ENCODE data around the gene GIN1.
A peak's percentile ranks its signal among the peaks of the same experiment; 100 is the strongest.
"Not testable (repeated sequence)": the region's sequence is repeated elsewhere in the genome, so short reads cannot be mapped to it uniquely, and the experiment has no call there.

Gene GIN1, protein sequence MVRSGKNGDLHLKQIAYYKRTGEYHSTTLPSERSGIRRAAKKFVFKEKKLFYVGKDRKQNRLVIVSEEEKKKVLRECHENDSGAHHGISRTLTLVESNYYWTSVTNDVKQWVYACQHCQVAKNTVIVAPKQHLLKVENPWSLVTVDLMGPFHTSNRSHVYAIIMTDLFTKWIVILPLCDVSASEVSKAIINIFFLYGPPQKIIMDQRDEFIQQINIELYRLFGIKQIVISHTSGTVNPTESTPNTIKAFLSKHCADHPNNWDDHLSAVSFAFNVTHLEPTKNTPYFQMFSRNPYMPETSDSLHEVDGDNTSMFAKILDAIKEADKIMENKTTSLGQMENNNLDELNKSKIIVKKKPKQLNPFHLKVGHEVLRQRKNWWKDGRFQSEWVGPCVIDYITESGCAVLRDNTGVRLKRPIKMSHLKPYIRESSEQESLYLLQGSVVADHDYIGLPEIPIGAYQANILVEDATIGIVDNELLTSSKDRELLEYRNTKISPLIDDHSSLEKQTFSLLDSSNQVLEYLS
- 8.7 to 13.0 (median 9.6) reads per million in 4 donors for total RNA-seq

GRCh38 chr5:103119765-103120606, at the start of gene GIN1, which contains the start of gene PPIP5K2:
Gene GIN1, minus strand, starts transcription at chr5:103120138. Its CDS starts 11,431 bp downstream, at chr5:103108707.
Gene PPIP5K2, plus strand, starts transcription at chr5:103120301. Its CDS starts 9,289 bp downstream, at chr5:103129590.
- DNase-seq, result peak; percentile 86 to 98 (median 92)

DNA sequence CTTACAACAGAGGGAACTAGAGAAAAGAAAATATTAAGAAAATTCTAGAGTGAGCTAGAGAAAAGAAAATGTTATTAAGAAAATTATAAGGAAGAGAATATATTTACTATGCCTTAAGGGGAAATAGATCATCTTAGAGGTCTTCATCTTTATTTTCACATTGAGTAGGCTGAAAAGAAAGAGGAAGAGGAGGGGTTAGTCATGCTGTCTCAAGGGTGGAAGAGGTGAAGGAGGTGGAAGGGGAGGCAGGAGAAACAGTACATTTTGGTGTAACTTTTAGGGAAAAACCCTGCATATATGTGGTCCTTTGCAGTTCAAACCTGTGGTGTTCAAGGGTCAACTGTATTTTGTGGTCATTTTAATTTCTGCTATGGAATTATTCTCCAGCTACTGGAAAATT, 46.8 kb upstream of the GIN1 start:
- no peak for DNase-seq

- DNase-seq, result no peak
Measured at GRCh38 chr5:103151156-103151555, 31.2 kb upstream of the GIN1 start.

- no peak for DNase-seq
Measured at GRCh38 chr5:103148213-103148612, 28.3 kb upstream of the GIN1 start.

DNA sequence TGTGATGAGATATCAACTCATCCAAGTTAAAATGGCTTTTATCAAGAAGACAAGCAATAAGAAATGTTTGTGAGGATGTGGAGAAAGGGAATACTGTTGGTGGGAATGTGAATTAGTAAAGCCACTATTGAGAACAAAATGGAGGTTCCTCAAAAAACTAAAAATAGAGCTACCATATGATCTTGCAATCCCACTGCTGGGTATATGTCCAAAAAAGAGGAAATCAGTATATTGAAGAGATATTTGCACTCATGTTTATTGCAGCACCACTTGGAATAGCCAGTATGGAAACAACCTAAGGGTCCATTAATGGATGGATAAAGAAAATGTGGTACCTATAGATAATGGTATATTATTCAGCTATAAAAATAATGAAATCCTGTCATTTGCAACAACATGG, 25.3 kb upstream of the GIN1 start:
- DNase-seq, result no peak

- DNase-seq, result not testable (repeated sequence)
Measured at GRCh38 chr5:103142132-103142531, 22.2 kb upstream of the GIN1 start.

DNA sequence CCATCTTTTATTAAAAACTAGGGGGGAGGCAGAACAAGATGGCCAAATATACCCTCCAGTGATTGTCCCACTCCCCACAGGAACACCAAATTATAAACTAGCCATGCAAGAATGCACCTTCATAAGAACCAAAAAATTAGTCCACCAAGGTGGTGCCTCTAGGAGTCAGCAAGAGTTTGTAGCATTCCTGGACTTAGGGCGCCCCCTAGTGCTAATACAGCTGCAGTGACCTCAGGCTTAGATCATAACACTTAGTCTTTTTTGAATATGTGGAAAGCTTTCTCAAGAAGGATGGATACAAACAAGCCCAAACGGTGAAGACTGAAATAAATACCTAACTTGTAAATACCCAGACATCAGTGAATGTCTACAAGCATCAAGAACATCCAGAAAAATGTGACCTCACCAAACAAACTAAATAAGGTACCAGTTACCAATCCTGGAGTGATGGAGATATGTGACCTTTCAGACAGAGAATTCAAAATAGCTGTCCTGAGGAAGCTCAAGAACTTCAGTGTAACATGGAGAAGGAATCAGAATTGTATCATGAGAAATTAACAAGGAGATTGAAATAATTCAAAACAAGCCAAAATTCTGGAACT, 19.4 kb upstream of the GIN1 start:
- peak; percentile 45 to 83 (median 69) for DNase-seq

DNA sequence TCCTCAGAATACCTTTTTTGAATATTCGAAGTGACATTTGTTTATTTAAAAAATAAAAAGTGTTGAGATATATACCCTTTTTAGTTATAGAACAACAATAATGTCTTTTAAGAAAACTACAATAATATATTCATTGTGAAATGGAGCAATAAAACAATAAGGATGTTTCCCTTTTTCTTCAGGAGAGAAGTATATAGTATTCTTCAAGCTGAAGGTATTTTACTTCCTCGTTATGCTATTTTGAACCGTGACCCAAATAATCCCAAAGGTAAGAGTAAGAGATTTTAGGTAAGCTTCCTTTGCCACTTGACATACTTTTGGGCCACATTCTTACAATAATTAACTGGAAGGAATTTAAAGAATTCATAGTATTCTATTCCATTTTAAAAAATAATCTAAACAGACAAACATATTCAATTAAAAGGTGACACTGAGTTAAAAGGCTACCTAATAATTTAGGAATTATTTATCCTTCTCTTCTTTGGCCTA, 18.3 kb upstream of the GIN1 start:
- no peak for DNase-seq

GRCh38 chr5:103135461-103135860, 15.5 kb upstream of the GIN1 start:
- DNase-seq, result no peak

DNA sequence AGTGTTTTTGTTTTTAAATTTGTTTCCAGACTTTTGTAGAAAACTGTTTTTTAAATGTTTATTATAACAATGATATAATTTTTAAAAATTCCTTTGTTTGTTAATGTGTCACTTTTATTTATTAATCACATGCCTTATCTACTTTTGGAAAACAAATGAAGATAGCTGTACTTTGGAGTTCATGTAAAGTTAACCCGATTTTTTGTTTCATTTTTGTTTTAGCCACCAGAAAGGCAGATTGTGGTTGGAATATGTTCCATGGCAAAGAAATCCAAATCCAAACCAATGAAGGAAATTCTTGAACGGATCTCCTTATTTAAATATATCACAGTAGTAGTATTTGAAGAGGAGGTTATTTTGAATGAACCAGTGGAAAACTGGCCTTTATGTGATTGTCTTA, 13.3 kb upstream of the GIN1 start:
- no peak for DNase-seq

DNA sequence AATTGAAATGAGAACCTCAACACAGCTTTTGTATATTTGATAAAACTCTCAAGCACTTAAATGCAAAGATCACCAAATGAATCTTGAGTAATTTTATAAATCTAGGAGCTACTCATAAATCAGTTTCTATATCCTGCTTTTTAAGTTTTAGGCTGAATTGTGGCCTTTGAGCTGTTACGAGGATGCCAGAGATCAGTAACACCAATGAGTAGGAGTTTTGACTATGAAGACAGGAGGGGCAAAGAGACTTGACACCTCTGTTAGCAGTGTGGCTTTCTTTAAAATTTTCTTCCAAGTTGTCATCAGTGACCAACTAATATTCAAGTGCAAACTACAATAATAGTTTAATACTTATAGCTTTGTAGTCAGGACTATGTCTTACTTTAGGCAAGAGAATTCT, 12.7 kb upstream of the GIN1 start:
- DNase-seq, result no peak

DNA sequence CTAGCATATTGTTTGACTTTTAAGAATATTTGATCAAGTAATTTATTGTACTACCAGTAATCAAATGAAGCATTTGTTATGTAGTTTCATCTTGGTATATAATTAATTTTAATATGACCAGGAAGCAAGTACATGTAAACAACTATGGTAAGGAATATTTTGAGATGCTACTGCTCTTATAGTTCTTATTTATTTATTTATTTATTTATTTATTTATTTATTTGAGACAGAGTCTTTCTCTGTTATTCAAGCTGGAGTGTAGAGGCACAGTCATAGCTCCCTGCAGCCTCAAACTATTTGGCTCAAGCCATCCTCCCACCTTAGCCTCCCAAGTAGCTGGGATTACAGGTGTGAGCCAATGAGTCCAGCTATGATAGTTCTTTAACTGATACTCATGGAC, 8.3 kb upstream of the GIN1 start:
- no peak for DNase-seq

- DNase-seq, result no peak
Measured at GRCh38 chr5:103127292-103127817, 7.4 kb upstream of the GIN1 start.

GRCh38 chr5:103126557-103126956, 6.6 kb upstream of the GIN1 start:
- DNase-seq, result no peak

DNA sequence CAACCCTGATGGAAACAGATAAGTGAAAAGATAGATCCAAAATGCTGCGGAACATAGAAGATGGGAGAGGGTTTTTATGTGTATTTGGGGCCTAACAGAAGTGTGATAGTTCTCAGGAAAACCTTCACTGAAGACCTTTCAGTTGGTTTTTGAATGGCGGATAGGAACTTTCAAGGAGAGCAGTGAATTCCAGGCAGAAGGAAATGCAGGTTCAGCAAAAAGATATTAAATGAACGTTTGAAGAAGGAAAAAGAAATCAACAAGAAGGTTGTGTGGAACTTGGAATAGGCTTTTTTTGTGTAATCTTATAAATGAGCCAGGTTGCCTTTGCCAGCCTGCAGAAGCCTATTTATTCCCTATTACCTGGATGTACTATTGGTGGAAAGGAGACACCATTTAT, 2.3 kb upstream of the GIN1 start:
- DNase-seq, result no peak

- peak in 1 of 5 donors; percentile 9 for DNase-seq
Measured at GRCh38 chr5:103120607-103121200, 766 bp upstream of the GIN1 start.

GRCh38 chr5:103119070-103119764, 721 bp downstream of the GIN1 start:
- DNase-seq, result no peak

DNA sequence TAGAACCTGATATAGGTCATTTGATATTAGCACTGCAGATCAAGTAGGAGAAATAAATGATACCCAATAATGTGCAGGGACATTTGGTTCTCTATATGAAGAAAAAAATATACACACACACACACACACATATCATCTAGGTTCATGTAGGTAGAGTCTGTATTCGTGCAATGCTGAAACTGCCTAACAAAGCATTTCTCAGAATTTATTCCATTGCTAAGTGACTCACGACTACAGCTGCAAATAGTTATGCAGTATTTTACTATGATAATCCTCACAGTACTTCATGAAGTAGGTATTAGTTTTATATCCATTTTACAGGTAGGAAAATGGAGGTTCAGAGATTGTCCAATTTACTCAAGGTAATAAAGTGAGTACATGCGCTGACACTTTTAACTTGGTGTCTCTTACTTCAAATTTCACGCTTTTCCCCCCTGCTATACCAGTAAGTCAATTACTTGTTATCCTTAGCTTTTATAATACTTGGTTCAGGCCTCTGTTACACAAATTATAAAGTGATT, 2.4 kb downstream of the GIN1 start:
- DNase-seq, result peak in 1 of 5 donors; percentile 25

GRCh38 chr5:103114440-103114839, 5.5 kb downstream of the GIN1 start:
- DNase-seq, result no peak

GRCh38 chr5:103112910-103113309, 7.0 kb downstream of the GIN1 start:
- DNase-seq, result no peak

GRCh38 chr5:103111468-103111867, 8.5 kb downstream of the GIN1 start:
- peak in 1 of 5 donors; percentile 46 for DNase-seq

Data from T-helper 1 cell (primary cell).